ENCODE measurements around the gene BRINP1.

Gene BRINP1

DNA sequence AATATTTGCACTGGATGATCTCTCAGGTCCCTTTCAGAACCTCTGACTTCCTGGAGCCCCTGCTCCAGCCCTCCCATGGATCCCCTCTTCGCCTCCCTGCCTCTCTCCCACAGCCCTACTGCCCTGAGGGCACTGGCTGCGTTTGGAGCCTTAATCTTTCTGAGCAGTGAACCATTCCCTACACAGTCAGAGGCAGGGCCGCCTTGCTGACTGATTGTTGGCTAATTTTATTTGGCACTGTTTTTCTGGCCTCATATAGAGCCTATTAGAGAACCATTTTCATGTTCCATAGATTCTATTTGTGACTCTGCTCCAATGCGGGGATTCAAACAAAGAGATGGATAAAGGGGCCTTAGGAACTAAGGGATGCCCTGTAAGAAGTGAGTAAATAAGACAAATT, 91.1 kb downstream of the BRINP1 start:
- DNase-seq (ENCODE audit: low spot score) = no peak

- DNase-seq (ENCODE audit: low spot score) = no peak
Observed at GRCh38 chr9:119273984-119274665, 95.1 kb downstream of the BRINP1 start.

GRCh38 chr9:119273325-119273904, 95.8 kb downstream of the BRINP1 start:
- no peak for DNase-seq (ENCODE audit: low spot score)

GRCh38 chr9:119272500-119273211, 96.6 kb downstream of the BRINP1 start:
- DNase-seq (ENCODE audit: low spot score) = no peak

DNA sequence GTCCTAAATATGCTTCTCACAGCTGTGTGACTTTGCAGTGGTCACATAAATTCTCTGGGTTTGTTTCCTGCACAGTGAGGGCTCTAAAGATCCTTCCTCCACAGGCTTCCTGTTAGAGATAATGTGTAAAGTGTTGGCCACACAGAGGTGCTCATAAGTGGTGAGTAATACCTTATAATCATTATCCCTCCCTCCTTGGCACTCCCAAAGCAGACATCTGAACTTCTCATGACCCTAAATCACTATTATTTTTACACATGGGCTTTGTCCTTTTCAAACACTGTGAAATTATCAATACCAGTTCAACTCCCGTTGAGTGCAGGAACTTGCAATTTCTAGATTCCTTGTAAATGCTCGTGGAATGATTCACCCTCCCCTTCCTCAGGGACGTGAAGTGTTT, 100.2 kb downstream of the BRINP1 start:
- no peak for DNase-seq (ENCODE audit: low spot score)

GRCh38 chr9:119264165-119264564, 105.1 kb downstream of the BRINP1 start:
- no peak for DNase-seq (ENCODE audit: low spot score)

GRCh38 chr9:119257592-119257991, 111.6 kb downstream of the BRINP1 start:
- DNase-seq (ENCODE audit: low spot score) = no peak

DNA sequence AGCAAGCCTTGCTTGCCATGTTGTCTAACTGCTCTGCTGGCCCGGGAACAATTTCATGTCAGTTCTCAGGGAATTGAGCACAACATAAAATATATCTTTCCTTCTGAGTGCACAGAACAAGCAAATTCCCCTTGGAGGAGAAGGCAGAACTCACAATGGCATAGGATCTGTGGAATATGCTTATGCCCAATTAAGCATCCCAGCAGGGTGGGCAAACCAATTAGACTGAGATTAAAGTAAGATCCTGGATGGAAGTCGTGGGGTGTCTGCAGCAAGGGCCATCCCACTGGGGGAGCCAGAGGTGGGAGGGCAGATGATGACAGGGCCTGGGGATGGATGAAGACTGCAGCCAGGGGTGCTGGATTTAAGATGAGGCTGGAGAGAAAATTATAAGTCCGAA, 114.1 kb downstream of the BRINP1 start:
- DNase-seq (ENCODE audit: low spot score) = no peak

- DNase-seq (ENCODE audit: low spot score) = no peak
Observed at GRCh38 chr9:119252671-119253299, 116.5 kb downstream of the BRINP1 start.

DNA sequence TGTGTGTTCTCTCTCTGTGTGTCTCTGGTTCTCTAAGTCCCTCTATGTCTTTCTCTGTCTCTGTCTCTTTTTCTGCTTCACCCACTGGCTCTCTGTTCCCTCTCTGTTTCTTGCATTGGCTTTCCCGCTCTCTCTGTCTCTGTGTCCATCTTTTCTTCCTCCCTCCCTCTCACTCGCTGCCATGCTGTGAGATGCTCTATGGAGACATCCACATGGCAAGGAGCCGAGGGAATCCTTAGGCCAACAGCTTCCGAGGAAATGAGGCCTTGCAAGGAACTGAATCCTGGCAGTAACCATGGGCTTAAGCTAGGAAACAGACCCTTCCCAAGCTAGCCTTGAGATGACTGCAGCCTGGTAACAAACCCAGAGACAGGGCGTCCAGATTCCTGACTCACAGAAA, 117.3 kb downstream of the BRINP1 start:
- DNase-seq (ENCODE audit: low spot score) = no peak

DNA sequence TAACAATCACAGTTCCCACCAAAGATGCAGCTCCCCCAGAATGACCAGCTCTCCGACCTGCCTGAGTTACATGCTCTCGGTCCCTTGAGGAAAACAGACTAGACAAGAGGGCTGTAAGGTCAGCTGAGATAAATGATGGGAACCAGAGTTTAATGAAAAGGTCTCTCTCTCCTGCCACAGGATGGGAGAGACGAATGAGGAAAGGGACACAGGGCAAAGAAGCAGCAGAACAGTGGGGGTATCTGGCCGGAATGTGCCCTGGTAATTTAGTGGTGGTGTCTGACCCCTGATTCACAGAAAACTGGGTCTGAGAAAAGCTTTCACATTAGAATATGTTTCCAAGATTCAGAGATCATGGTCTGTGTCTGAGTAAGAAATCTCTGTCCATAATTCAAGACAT, 118.5 kb downstream of the BRINP1 start:
- DNase-seq (ENCODE audit: low spot score) = no peak

DNA sequence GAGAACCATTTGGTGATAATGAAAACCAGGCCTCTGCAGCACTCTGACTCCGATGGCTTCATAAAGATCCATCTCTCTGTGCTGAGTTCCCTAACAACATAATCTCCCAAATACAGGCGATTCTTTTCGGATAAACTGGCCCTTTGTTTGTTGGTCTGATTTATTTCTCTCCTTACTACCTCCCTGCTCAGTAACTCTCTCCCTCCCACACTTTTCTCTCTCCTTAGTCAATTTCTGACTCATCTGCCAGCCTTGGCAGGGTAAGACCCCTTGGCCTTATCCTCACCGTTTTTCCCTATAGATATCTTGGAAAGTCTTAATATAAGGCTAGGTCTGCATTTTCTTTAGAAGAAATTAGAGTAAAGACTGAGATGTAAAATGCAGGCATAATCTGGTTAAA, 128.7 kb downstream of the BRINP1 start:
- DNase-seq (ENCODE audit: low spot score) = no peak

DNA sequence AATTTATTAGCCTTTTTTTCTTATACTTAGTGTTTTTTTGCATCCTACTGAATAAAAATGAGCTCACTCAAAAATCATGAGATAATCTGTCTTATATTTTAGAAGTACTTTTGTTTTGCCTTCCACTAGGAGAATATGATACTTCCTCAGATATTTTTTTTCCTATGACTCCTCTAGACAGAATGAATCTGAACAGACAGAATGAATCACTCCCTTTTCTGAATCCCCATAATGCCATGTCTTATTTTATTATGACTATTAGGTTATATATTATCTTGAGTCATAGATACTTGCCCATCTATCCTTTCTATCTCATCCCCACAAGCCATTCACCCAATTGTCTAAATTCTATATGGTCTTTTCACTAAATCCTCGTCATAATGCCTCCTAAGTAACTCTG, 134.6 kb downstream of the BRINP1 start:
- no peak for DNase-seq (ENCODE audit: low spot score)

DNA sequence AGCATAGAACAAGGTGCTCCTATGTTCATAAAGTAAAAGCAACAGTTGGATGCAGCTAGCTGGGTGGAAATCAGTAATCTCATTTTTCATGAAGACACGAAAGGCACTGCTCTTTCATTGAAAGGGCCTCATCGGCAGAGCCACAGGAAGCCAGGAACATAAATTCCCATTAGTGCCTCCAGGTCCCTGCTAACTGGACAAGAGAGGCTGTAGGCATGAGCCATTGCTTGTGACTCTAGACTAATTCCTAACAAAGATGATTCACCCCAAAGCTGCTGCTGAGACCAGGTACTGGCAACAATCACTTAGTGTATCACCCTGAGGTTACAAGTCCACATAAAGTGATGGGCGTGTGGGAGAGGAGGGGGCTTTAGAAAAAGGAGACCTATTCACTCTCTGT, 141.8 kb downstream of the BRINP1 start:
- no peak for DNase-seq (ENCODE audit: low spot score)

- no peak for DNase-seq (ENCODE audit: low spot score)
Observed at GRCh38 chr9:119224431-119224830, 144.8 kb downstream of the BRINP1 start.

GRCh38 chr9:119221276-119221675, 148.0 kb downstream of the BRINP1 start:
- DNase-seq (ENCODE audit: low spot score) = no peak

- no peak for DNase-seq (ENCODE audit: low spot score)
Observed at GRCh38 chr9:119218293-119218692, 150.9 kb downstream of the BRINP1 start.

DNA sequence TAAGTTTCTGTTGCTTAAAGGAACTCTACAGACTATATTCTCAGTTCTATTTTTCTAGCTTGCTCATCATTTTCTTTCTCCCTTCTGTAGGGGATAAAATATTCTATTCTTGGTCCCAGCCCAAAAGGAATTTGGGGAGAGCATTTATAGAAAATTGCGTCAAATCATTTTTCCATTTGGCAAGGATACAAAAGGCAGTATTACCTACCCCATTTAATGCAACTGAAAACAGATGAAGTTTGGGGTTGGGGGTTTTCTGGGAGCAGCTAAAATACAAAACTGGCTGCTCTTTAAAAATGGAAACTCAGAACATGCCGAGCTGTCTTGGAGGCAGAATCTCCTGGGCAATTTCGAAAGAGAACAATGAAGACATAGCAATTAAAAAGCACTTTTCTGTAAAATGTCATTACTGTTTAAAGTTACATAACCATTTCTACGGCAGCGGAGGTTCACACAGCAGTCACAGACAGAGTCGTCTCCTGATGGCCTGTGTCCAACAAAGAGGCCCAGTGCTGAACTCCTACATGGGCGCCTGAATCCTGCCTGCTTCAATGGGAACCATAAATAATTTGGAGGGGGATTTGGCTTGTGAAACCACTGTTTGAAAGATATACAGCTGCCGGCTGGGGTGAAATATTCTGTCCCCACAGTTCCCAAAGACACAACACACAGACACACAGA, 152.4 kb downstream of the BRINP1 start:
- DNase-seq (ENCODE audit: low spot score) = no peak

- DNase-seq (ENCODE audit: low spot score) = no peak
Observed at GRCh38 chr9:119215651-119216050, 153.6 kb downstream of the BRINP1 start.

- DNase-seq (ENCODE audit: low spot score) = no peak
Observed at GRCh38 chr9:119213471-119213870, 155.8 kb downstream of the BRINP1 start.

DNA sequence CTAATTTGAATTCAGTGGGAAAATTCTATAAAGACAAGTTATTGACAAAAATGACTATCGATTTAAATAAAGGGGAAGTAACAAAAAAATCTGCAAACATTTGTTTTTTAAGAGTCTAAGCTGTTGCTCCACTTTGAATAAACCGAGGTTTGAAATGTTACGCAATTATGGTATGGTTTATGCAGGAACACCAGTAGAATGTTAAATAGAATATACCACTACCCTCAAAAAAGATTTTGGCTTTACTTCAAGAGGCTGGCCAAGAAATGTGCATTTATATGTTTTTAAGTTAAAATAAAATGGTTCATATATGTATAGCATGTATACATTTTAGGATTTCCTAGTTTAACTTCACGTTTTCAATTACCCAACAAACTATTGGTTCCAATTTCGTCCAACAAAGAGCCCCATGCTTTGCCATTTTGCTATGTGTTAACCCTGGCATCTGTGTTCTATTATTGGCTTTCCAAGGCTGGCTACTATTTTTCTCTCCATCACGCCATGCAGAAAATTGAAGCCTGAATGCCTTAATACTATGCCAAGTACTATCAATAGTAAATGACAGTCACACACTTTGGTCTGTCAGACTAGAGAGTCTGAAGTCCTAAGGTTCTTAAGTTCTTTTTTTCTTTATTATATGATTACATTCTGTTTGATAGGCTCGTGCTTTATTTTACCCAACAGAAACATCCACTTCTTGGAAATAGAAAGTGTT, 171.2 kb downstream of the BRINP1 start:
- DNase-seq (ENCODE audit: low spot score) = no peak

GRCh38 chr9:119195521-119195920, 173.7 kb downstream of the BRINP1 start:
- DNase-seq (ENCODE audit: low spot score) = no peak

All from CD4-positive, alpha-beta T cell treated with Interleukin-2 at 100 ng/mL for 4 hours (primary cell).